Osteoblast (primary cell): ENCODE measurements around the gene SRRT. TPM values are rescaled to one million over a fixed set of nuclear protein-coding genes. Genes with fewer than 3 reads are reported as not detected.
A peak's percentile ranks its signal among the peaks of the same experiment; 100 is the strongest.

Experiments
- DNase-seq: peaks from one replicate; pipeline ENCODE4 v3.0.0; 2011; ENCODE audit warnings: low spot score, mixed read lengths; ENCODE audit not compliant: insufficient read length; ENCODE audit errors: missing footprints
- H2AFZ ChIP-seq: 2 replicates; pipeline ENCODE4 v1.6.0; 2011; ENCODE audit warnings: mild to moderate bottlenecking, low read length
- H3K27ac ChIP-seq: 2 replicates; pipeline ENCODE4 v1.5.1; 2011; ENCODE audit warnings: mild to moderate bottlenecking, low read depth, low read length, moderate library complexity
- H3K27me3 ChIP-seq: 2 replicates; pipeline ENCODE4 v1.6.0; 2012; ENCODE audit warnings: mild to moderate bottlenecking, control low read depth, inconsistent platforms, low read length, moderate library complexity; ENCODE audit not compliant: insufficient read depth
- H3K36me3 ChIP-seq: 2 replicates; pipeline ENCODE4 v1.5.1; 2011; ENCODE audit warnings: mild to moderate bottlenecking, low read length, control low read depth, moderate library complexity; ENCODE audit not compliant: insufficient read depth
- H3K4me1 ChIP-seq: 2 replicates; pipeline ENCODE4 v1.5.1; 2011; ENCODE audit warnings: mild to moderate bottlenecking, low read length, control low read depth, moderate library complexity; ENCODE audit not compliant: insufficient read depth
- H3K4me2 ChIP-seq: 2 replicates; pipeline ENCODE4 v1.6.0; 2011; ENCODE audit warnings: mild to moderate bottlenecking, low read length; ENCODE audit not compliant: insufficient read depth
- H3K4me3 ChIP-seq: fragments of 200-600 bp; sonication (generic); 3 replicates; pipeline ENCODE4 v1.5.1; 2012; ENCODE audit warnings: mild to moderate bottlenecking, low read length, inconsistent platforms; ENCODE audit not compliant: insufficient read depth
- H3K79me2 ChIP-seq: 2 replicates; pipeline ENCODE4 v1.6.0; 2012; ENCODE audit warnings: mild to moderate bottlenecking, low read length, control low read depth, inconsistent platforms; ENCODE audit not compliant: insufficient read depth
- H3K9me3 ChIP-seq: 2 replicates; pipeline ENCODE4 v1.5.1; 2011; ENCODE audit warnings: low read depth, low read length, control low read depth
- H4K20me1 ChIP-seq: 2 replicates; pipeline ENCODE4 v1.6.0; 2012; ENCODE audit warnings: mild to moderate bottlenecking, low read length, control low read depth; ENCODE audit not compliant: insufficient read depth
- CTCF ChIP-seq: IDR thresholded peaks from 2 replicates; pipeline ENCODE4 v1.5.1; 2011; ENCODE audit warnings: mild to moderate bottlenecking, low read depth, low read length, moderate library complexity; ENCODE audit errors: extremely low read depth
- total RNA-seq: library from RNA; depleted of rRNA; stranded (reverse); fragments of >200 nt; gene quantifications from 2 replicates; pipeline ENCODE4 v1.2.3, GENCODE V29; 2012

The SRRT gene
- total RNA-seq, 1 donor = 42.0 TPM

DNA sequence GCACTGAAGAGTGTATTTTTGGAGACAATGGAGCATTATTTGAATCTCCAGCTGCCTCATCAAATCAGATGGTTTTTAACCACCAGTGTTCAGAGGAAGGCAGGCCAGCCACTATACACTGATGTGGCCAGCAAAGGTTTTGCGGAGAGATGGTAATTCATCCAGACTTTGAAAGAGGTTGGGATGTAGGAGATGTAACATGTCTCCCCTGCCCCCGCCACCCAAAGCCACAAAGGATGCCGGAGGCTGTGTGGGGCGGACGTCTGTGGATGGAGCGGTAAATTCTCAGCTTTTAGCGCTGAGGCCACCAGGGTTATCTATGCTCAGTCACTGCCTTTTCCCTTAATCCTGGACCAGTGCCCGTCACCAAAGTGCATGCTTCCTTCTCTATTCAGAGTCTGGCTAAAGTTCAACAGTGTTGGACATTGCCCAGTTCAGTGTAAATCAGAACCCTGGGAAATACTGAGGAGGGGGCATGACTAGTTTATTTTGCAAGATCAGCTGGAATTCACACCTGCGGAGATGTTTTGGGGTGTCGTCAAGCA is 11.4 kb upstream of the SRRT start:
- peak; percentile 85 for DNase-seq
- Histone ChIP-seq H3K79me2 (peaks cover 14% of the 10 kb centered on the region), H3K36me3 (peaks cover 9% of the 10 kb centered on the region), H3K4me3 (no peak overlapping the region), H4K20me1 (no peaks in the 10 kb centered on the region), H3K9me3 (no peaks in the 10 kb centered on the region), H3K27me3 (no peaks in the 10 kb centered on the region), H2AFZ (no peak overlapping the region), H3K4me2 (no peak overlapping the region), H3K27ac (no peak overlapping the region), H3K4me1 (peaks cover 21% of the 10 kb centered on the region)
- TF ChIP-seq CTCF = no peak

- H2AFZ ChIP-seq = no peak overlapping the region
- H3K4me2 ChIP-seq = no peak overlapping the region
- H3K27me3 ChIP-seq = no peaks in the 10 kb centered on the region
- DNase-seq = peak; percentile 62
- H3K36me3 ChIP-seq = peaks cover 9% of the 10 kb centered on the region
- peaks cover 23% of the 10 kb centered on the region for H3K79me2 ChIP-seq
- H3K27ac ChIP-seq = no peak overlapping the region
- no peak overlapping the region for H3K4me3 ChIP-seq
- no peaks in the 10 kb centered on the region for H4K20me1 ChIP-seq
- peaks cover 29% of the 10 kb centered on the region for H3K4me1 ChIP-seq
- no peak for TF ChIP-seq CTCF
- H3K9me3 ChIP-seq = no peaks in the 10 kb centered on the region
These were observed 10.5 kb upstream of the SRRT start for GRCh38 chr7:100864263-100864845.

DNA sequence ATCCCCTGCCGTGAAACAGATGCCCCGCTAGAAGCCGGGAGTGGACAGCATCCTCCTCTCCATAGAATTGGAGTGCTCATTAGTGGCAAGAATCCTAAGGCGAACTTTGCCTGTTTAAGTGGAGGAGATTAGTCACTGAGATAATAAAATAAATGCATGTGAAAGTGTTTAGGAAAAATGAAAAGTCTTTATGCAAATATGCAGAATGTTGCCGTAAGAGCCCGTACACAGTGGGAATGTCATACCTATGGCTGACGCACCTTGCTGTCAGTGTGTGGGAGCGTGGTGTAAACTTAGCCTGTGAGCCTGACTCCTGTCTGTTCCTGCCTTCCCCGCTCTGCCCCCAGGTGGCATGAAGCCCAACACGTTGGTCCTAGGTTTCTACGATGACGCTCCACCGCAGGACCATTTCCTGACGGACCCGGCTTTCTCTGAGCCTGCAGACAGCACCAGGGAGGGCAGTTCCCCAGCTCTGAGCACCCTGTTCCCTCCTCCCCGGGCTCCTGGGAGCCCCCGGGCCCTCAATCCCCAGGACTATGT is 9.5 kb upstream of the SRRT start:
- Histone ChIP-seq H3K36me3 (peaks cover 11% of the 10 kb centered on the region), H3K4me3 (peak overlapping the region; percentile 19), H4K20me1 (no peaks in the 10 kb centered on the region), H3K9me3 (no peaks in the 10 kb centered on the region), H3K79me2 (peaks cover 32% of the 10 kb centered on the region), H2AFZ (no peak overlapping the region), H3K4me1 (peaks cover 29% of the 10 kb centered on the region), H3K27me3 (no peaks in the 10 kb centered on the region), H3K27ac (peak overlapping the region; percentile 37), H3K4me2 (no peak overlapping the region)
- peak; percentile 88 for DNase-seq
- no peak for TF ChIP-seq CTCF

DNA sequence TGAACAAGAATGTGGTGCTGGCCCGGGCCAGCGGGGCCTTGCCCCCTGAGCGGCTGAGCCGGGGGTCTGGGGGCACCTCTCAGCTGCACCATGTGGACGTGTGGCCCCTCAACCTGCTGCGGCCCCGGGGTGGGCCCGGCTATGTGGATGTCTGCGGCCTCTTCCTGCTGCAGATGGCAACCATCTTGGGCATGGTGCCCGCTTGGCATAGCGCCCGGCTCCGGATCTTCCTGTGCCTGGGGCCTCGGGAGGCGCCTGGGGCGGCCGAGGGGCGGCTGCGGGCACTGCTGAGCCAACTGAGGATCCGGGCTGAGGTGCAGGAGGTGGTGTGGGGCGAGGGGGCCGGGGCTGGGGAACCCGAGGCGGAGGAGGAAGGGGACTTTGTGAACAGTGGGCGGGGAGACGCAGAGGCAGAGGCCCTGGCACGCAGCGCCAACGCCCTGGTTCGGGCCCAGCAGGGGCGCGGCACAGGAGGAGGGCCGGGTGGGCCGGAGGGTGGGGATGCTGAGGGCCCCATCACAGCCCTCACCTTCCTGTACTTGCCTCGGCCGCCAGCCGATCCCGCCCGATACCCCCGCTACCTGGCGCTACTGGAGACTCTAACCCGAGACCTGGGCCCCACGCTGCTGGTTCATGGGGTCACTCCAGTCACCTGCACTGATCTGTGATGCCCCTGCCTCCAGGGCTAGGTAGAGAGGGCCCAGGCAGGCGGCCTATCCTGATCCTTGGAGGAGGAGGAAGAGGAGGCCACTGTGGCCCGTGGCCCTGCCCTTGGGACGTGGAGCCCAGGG is 8.8 kb upstream of the SRRT start:
- Histone ChIP-seq H3K4me2 (peak overlapping the region; percentile 94), H3K79me2 (peaks cover 38% of the 10 kb centered on the region), H3K27ac (peak overlapping the region; percentile 95), H3K36me3 (peaks cover 18% of the 10 kb centered on the region), H2AFZ (no peak overlapping the region), H3K4me1 (peaks cover 29% of the 10 kb centered on the region), H3K9me3 (no peaks in the 10 kb centered on the region), H3K4me3 (peak overlapping the region; percentile 99), H3K27me3 (no peaks in the 10 kb centered on the region), H4K20me1 (no peaks in the 10 kb centered on the region)
- no peak for TF ChIP-seq CTCF
- peak; percentile 90 for DNase-seq
